ENCODE measurements around the gene CACNA1S.

The CACNA1S gene

GRCh38 chr1:201066986-201067385 lies 45.2 kb downstream of the CACNA1S start:
- TF ChIP-seq TAF1 (IDR thresholded peaks at IDR 0.05; ENCODE audit: low read depth), result no peak
- no peak for TF ChIP-seq NFIC (IDR thresholded peaks at IDR 0.05)
- no peak for TF ChIP-seq YY1 (IDR thresholded peaks at IDR 0.05; ENCODE audit: low read depth)
- TF ChIP-seq CREB1 (IDR thresholded peaks at IDR 0.05; ENCODE audit: low read depth), result no peak
- TF ChIP-seq, protein P1, sequence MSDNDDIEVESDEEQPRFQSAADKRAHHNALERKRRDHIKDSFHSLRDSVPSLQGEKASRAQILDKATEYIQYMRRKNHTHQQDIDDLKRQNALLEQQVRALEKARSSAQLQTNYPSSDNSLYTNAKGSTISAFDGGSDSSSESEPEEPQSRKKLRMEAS (IDR thresholded peaks at IDR 0.05), result no peak
- no peak for TF ChIP-seq ZBTB7A (IDR thresholded peaks at IDR 0.05; ENCODE audit: low read depth)
- TF ChIP-seq FOXM1 (IDR thresholded peaks at IDR 0.05; ENCODE audit: borderline replicate concordance, low read depth), result no peak

DNA sequence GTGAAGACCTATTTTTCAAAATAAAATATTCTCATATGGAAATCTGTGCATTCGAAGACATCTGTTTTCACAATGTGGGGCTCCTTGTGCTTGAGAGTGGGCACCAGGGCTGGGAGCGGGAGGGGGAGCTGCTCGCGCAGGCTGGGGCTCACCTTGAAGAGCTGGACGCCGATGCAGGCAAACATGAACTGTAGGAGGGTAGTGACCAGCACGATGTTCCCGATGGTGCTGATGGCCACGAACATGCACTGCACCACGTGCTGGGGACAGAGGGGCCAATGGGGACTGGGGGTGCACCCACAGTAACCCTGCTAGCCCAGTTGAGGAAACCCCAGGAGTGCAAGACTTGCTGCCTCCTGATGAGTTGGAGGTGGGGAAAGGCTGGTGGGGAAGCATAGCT lies 46.5 kb downstream of the CACNA1S start:
- no peak for TF ChIP-seq ZBTB7A (IDR thresholded peaks at IDR 0.05; ENCODE audit: low read depth)
- TF ChIP-seq REST (IDR thresholded peaks at IDR 0.05; ENCODE audit: low read depth), result no peak
- TF ChIP-seq CREB1 (IDR thresholded peaks at IDR 0.05; ENCODE audit: low read depth), result no peak
- TF ChIP-seq RAD21 (IDR thresholded peaks at IDR 0.05; ENCODE audit: low read depth), result no peak
- no peak for TF ChIP-seq YY1 (IDR thresholded peaks at IDR 0.05; ENCODE audit: low read depth)
- TF ChIP-seq, protein P1 (IDR thresholded peaks at IDR 0.05), result no peak
- TF ChIP-seq TAF1 (IDR thresholded peaks at IDR 0.05; ENCODE audit: low read depth), result no peak
- TF ChIP-seq USF1 (IDR thresholded peaks at IDR 0.05), result no peak
- no peak for TF ChIP-seq EGR1 (IDR thresholded peaks at IDR 0.05)

- TF ChIP-seq NFIC (IDR thresholded peaks at IDR 0.05) (no peak), TEAD4 (IDR thresholded peaks at IDR 0.05) (no peak), CEBPB (IDR thresholded peaks at IDR 0.05) (no peak), CREB1 (IDR thresholded peaks at IDR 0.05; ENCODE audit: low read depth) (no peak), TAF1 (IDR thresholded peaks at IDR 0.05; ENCODE audit: low read depth) (no peak), EGR1 (IDR thresholded peaks at IDR 0.05) (no peak), EP300 (IDR thresholded peaks at IDR 0.05; ENCODE audit: borderline replicate concordance) (no peak), TCF12 (IDR thresholded peaks at IDR 0.05; ENCODE audit: low read depth) (no peak), REST (IDR thresholded peaks at IDR 0.05; ENCODE audit: low read depth) (no peak), RAD21 (IDR thresholded peaks at IDR 0.05; ENCODE audit: low read depth) (no peak), ZBTB7A (IDR thresholded peaks at IDR 0.05; ENCODE audit: low read depth) (no peak), USF1 (IDR thresholded peaks at IDR 0.05) (no peak), FOXM1 (IDR thresholded peaks at IDR 0.05; ENCODE audit: borderline replicate concordance, low read depth) (no peak), YY1 (IDR thresholded peaks at IDR 0.05; ENCODE audit: low read depth) (no peak)
- TF ChIP-seq, protein P1 (IDR thresholded peaks at IDR 0.05), result no peak
Observed at GRCh38 chr1:201064806-201065205, 47.4 kb downstream of the CACNA1S start.

DNA sequence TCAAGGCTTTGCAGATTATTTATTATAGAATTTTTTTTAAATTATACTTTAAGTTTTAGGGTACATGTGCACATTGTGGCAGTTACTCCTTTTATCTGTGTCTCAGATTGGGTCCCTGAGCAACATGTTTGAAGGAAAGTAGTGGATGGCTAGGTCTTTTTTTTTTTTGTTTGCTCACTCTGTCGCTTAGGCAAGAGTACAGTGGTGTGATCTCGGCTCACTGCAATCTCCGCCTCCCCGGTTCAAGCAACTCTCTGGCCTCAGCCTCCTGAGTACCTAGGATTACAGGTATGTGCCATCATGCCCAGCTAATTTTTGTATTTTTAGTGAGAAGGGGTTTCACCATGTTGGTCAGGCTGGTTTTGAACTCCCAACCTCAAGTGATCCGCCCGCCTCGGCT lies 49.1 kb downstream of the CACNA1S start:
- no peak for TF ChIP-seq TEAD4 (IDR thresholded peaks at IDR 0.05)
- TF ChIP-seq, protein P1 (IDR thresholded peaks at IDR 0.05), result no peak
- TF ChIP-seq EGR1 (IDR thresholded peaks at IDR 0.05), result no peak
- no peak for TF ChIP-seq RAD21 (IDR thresholded peaks at IDR 0.05; ENCODE audit: low read depth)
- TF ChIP-seq USF1 (IDR thresholded peaks at IDR 0.05), result no peak
- TF ChIP-seq CREB1 (IDR thresholded peaks at IDR 0.05; ENCODE audit: low read depth), result no peak
- no peak for TF ChIP-seq FOXM1 (IDR thresholded peaks at IDR 0.05; ENCODE audit: borderline replicate concordance, low read depth)
- TF ChIP-seq CEBPB (IDR thresholded peaks at IDR 0.05), result no peak
- no peak for TF ChIP-seq EP300 (IDR thresholded peaks at IDR 0.05; ENCODE audit: borderline replicate concordance)
- no peak for TF ChIP-seq TAF1 (IDR thresholded peaks at IDR 0.05; ENCODE audit: low read depth)
- TF ChIP-seq YY1 (IDR thresholded peaks at IDR 0.05; ENCODE audit: low read depth), result no peak
- no peak for TF ChIP-seq REST (IDR thresholded peaks at IDR 0.05; ENCODE audit: low read depth)
- TF ChIP-seq NFIC (IDR thresholded peaks at IDR 0.05), result no peak
- TF ChIP-seq TCF12 (IDR thresholded peaks at IDR 0.05; ENCODE audit: low read depth), result no peak
